Measurements from ENCODE around the gene SLC26A6. TPM values are rescaled to one million over a fixed set of nuclear protein-coding genes. Genes with fewer than 3 reads are reported as not detected.

Gene SLC26A6
- total and polyA plus RNA-seq, 2 of the 13 experiments (the other 11 are each of a cell fraction or from before 2014, with no cell fraction given) = 40.7 to 184 TPM

- TF ChIP-seq TBX2 (CRISPR knock-in tag; IDR thresholded peaks at IDR 0.05; ENCODE audit: borderline replicate concordance) (peak; percentile 100), HNRNPLL (IDR thresholded peaks at IDR 0.05; ENCODE audit: low read depth, low read length, poor library complexity, severe bottlenecking) (peak; percentile 81), MXD3 (CRISPR knock-in tag; IDR thresholded peaks at IDR 0.05) (peak; percentile 100), TIGD3 (CRISPR knock-in tag; IDR thresholded peaks at IDR 0.05; ENCODE audit: borderline replicate concordance) (peak; percentile 100), E2F2 (CRISPR knock-in tag; IDR thresholded peaks at IDR 0.05; ENCODE audit: borderline replicate concordance) (peak; percentile 100; the same call in 1 of the 2 replicates), HOXA7 (CRISPR knock-in tag; IDR thresholded peaks at IDR 0.05) (peak; percentile 100), SATB2 (CRISPR knock-in tag; IDR thresholded peaks at IDR 0.05) (peak; percentile 100), NFYC (CRISPR knock-in tag; IDR thresholded peaks at IDR 0.05) (peak; percentile 76), ZNF770 (CRISPR knock-in tag; IDR thresholded peaks at IDR 0.05) (peak; percentile 89), PLRG1 (conservative IDR thresholded peaks at IDR 0.05) (no peak), PBX3 (CRISPR knock-in tag; IDR thresholded peaks at IDR 0.05; ENCODE audit: borderline replicate concordance) (peak; percentile 100), MIER3 (CRISPR knock-in tag; IDR thresholded peaks at IDR 0.05; ENCODE audit: borderline replicate concordance) (peak; percentile 100), TERF1 (CRISPR knock-in tag; IDR thresholded peaks at IDR 0.05) (peak; percentile 99), BCLAF1 (IDR thresholded peaks at IDR 0.05) (no peak), KDM5B (CRISPR knock-in tag; IDR thresholded peaks at IDR 0.05; ENCODE audit: borderline replicate concordance) (peak; percentile 100), NCOA5 (CRISPR knock-in tag; IDR thresholded peaks at IDR 0.05) (peak; percentile 100), BHLHE40 (IDR thresholded peaks at IDR 0.05; ENCODE audit: low read length) (no peak), KDM5A (IDR thresholded peaks at IDR 0.05; ENCODE audit: borderline replicate concordance, low read length) (no peak), ETV5 (CRISPR knock-in tag; IDR thresholded peaks at IDR 0.05; ENCODE audit: borderline replicate concordance) (peak; percentile 97)
Measured at GRCh38 chr3:48661501-48662144, 26.4 kb upstream of the SLC26A6 start (continued).

All from HepG2 (cell line).